ENCODE measurements around the gene TAT. TPM values are rescaled to one million over a fixed set of nuclear protein-coding genes. Genes with fewer than 3 reads are reported as not detected.
"Not testable (repeated sequence)": the region's sequence is repeated elsewhere in the genome, so short reads cannot be mapped to it uniquely, and the experiment has no call there.

TAT gene
- total and polyA plus RNA-seq, 9 donors, result 0.02 to 1.3 (median 0.34) TPM; not detected in 4

DNA sequence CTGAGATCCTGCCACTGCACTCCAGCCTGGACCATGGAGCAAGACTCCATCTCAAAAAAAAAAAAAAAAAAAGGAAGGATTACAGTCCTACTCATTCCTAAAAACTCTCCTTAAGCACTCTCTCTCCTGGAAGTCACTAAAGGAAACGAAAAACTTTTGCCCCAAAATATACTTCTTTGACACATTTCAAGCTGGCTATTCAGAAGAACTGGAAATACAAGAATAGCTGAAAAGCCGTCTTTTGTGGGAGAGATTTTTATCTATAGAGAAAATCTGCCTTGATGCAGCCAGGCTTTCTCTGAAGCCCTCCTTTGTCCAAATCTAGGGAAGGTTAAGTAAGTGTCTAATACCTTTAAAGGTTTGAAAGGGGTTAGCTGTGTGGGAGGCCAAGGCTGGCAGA lies 32.2 kb upstream of the TAT start:
- H3K4me3 ChIP-seq, result no peak overlapping the region
- no peak for DNase-seq
- TF ChIP-seq POLR2A (IDR thresholded peaks at IDR 0.05), result no peak
- TF ChIP-seq EP300 (IDR thresholded peaks at IDR 0.05), result no peak
- H3K9me3 ChIP-seq, result no peaks in the 10 kb centered on the region
- intact Hi-C loops (cut with DNase I), result no loop called here
- H3K4me1 ChIP-seq (ENCODE audit: insufficient read depth), result no peaks in the 10 kb centered on the region
- H3K27ac ChIP-seq, result no peak overlapping the region
- H3K36me3 ChIP-seq, result no peaks in the 10 kb centered on the region
- no peaks in the 10 kb centered on the region for H3K27me3 ChIP-seq
- WGBS, 3 donors, result 48 to 71% (median 64%) methylated on average over 2 of the region's 2 CpGs

GRCh38 chr16:71600822-71601221 lies 23.9 kb upstream of the TAT start:
- Histone ChIP-seq H3K27ac (no peak overlapping the region), H3K9me3 (no peaks in the 10 kb centered on the region), H3K36me3 (no peaks in the 10 kb centered on the region), H3K4me3 (no peak overlapping the region), H3K4me1 (ENCODE audit: insufficient read depth) (no peaks in the 10 kb centered on the region), H3K27me3 (no peaks in the 10 kb centered on the region)
- intact Hi-C loops (cut with DNase I), result no loop called here
- DNase-seq, result no peak
- WGBS, 3 donors, result 63 to 79% (median 70%) methylated on average over 8 of the region's 8 CpGs
- TF ChIP-seq EP300 (IDR thresholded peaks at IDR 0.05), result no peak
- no peak for TF ChIP-seq CTCF (IDR thresholded peaks at IDR 0.05)
- no peak for TF ChIP-seq POLR2A (IDR thresholded peaks at IDR 0.05)

DNA sequence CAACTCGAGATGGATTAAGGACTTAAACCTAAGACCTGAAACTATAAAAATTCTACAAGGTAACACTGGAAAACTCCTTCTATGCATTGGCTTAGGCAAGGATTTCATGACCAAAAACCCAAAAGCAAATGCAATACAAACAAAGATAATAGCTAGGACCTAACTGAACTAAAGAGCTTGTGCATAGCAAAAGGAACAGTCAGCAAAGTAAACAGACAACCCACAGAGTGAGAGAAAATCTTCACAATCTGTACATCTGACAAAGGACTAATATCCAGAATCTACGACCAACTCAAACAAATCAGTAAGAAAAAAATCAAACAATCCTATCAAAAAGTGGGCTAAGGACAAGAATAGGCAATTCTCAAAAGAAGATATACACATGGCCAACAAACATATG lies 21.5 kb upstream of the TAT start:
- DNase-seq; H3K4me3 ChIP-seq; H3K9me3 ChIP-seq; H3K36me3 ChIP-seq; H3K27me3 ChIP-seq; intact Hi-C loops (cut with DNase I); H3K27ac ChIP-seq; H3K4me1 ChIP-seq (ENCODE audit: insufficient read depth): not testable (repeated sequence)
- 56 to 62% (median 58%) methylated on average over 2 of the region's 2 CpGs for WGBS, 3 donors

DNA sequence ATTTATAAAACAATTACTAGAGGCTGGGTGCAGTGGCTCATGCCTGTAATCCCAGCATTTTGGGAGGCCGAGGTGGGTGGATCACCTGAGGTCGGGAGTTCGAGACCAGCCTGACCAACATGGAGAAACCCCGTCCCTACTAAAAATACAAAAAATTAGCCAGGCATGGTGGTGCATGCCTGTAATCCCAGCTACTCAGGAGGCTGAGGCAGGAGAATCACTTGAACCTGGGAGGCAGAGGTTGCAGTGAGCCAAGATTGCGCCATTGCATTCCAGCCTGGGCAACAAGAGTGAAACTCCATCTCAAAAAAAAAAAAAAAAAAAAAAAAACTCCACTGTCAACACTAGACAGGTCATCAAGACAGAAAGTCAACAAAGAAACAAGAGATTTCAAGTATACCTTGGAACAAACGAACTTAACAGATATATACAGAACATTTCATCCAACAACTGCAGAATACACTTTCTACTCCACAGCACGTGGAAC lies 18.5 kb upstream of the TAT start:
- DNase-seq; H3K9me3 ChIP-seq; H3K4me3 ChIP-seq; H3K27ac ChIP-seq; H3K36me3 ChIP-seq; H3K27me3 ChIP-seq; H3K4me1 ChIP-seq (ENCODE audit: insufficient read depth); intact Hi-C loops (cut with DNase I): not testable (repeated sequence)
- 85 to 90% (median 89%) methylated on average over 6 to 7 of the region's 7 CpGs for WGBS, 3 donors

- Histone ChIP-seq H3K27me3 (no peaks in the 10 kb centered on the region), H3K4me1 (ENCODE audit: insufficient read depth) (no peaks in the 10 kb centered on the region), H3K4me3 (no peak overlapping the region), H3K36me3 (no peaks in the 10 kb centered on the region), H3K27ac (no peak overlapping the region), H3K9me3 (no peaks in the 10 kb centered on the region)
- intact Hi-C loops (cut with DNase I), result no loop called here
- no peak for DNase-seq
- WGBS, 3 donors, result 81 to 87% (median 81%) methylated on average over 5 of the region's 5 CpGs
- TF ChIP-seq CTCF (IDR thresholded peaks at IDR 0.05) (no peak), POLR2A (IDR thresholded peaks at IDR 0.05) (no peak), EP300 (IDR thresholded peaks at IDR 0.05) (no peak)
These were observed 17.2 kb upstream of the TAT start for GRCh38 chr16:71594000-71594646.
